GM19025 (cell line): ENCODE data around the gene ZW10.
"Not testable (repeated sequence)": the region's sequence is repeated elsewhere in the genome, so short reads cannot be mapped to it uniquely, and the experiment has no call there.

Source experiments
- ATAC-seq: cut with Tn5 transposase; IDR thresholded peaks from one replicate; pipeline ENCODE4 v1.9.1; 2021; ENCODE audit warnings: mild to moderate bottlenecking, low read depth, moderate library complexity; ENCODE audit not compliant: unreplicated experiment

ZW10 gene

GRCh38 chr11:113764527-113765219, 8.8 kb downstream of the ZW10 start:
- ATAC-seq: no peak

- not testable (repeated sequence) for ATAC-seq
These were observed 10.5 kb downstream of the ZW10 start for GRCh38 chr11:113763040-113763439.

DNA sequence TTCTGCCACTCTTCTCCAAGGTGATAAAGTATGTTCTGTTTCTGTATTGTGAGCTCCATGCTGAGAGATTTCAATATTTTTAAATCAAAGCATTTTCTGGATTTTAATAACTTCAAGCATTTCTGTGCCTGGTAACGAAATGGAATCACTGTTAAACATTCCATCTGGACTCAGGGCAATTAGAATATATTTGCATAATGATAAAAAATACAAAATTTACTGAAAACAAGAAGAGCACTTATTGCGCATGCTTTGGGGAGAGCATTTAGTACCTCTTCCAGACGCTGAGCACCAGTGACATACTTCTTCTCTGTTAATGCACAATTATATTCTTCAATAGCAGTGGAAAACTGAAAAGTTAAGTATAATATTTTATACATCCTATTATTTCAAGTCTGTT, 13.3 kb downstream of the ZW10 start:
- no peak for ATAC-seq

GRCh38 chr11:113752932-113753331, 20.6 kb downstream of the ZW10 start:
- ATAC-seq: no peak

DNA sequence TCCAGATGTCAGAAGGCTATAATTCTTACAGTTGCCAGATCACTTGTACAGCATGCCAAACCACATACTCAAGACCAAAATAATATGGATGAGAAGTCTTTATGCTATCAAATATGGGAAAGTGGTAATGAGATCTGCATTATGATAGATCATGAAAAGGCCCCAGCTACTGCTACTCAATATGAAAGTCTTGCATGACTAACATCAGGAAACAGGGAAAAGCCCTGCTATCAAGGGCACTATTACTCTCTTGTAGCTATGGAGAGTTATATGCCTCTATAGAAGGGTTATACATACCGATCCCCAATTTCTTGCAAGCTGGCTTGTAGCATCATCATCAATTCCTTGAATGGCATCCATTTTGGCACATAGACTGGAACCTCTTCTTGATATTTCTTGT, 37.2 kb downstream of the ZW10 start:
- no peak for ATAC-seq

GRCh38 chr11:113732092-113732491, 41.4 kb downstream of the ZW10 start:
- no peak for ATAC-seq

- no peak for ATAC-seq
These were observed 42.4 kb downstream of the ZW10 start for GRCh38 chr11:113730887-113731726.

- no peak for ATAC-seq
These were observed 44.0 kb downstream of the ZW10 start for GRCh38 chr11:113729456-113729855.

DNA sequence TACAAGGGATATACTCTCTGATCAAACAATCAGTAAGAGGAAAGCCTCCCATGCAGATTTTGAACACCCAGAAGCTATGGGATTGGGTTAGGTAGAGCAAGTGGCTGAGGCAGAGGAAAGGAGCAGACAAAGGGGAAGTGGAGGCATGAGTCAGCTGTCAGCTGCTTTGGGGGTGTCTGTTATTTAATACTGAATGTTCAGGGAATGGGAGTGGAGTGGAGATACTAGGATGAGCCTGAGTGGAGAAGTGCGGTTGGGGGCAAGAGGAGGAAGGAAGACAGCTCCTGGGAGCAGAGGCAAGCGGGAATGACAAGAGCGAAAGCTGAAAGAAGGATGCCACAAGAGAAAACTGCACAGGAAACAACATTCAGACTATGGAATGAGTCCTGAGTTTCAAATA, 44.7 kb downstream of the ZW10 start:
- no peak for ATAC-seq

- ATAC-seq: no peak
These were observed 47.6 kb downstream of the ZW10 start for GRCh38 chr11:113725913-113726312.

- no peak for ATAC-seq
These were observed 48.1 kb downstream of the ZW10 start for GRCh38 chr11:113725407-113725806.

GRCh38 chr11:113724778-113725177, 48.7 kb downstream of the ZW10 start:
- ATAC-seq: no peak

- ATAC-seq: no peak
These were observed 49.7 kb downstream of the ZW10 start for GRCh38 chr11:113723787-113724186.

GRCh38 chr11:113722934-113723333, 50.6 kb downstream of the ZW10 start:
- ATAC-seq: no peak

DNA sequence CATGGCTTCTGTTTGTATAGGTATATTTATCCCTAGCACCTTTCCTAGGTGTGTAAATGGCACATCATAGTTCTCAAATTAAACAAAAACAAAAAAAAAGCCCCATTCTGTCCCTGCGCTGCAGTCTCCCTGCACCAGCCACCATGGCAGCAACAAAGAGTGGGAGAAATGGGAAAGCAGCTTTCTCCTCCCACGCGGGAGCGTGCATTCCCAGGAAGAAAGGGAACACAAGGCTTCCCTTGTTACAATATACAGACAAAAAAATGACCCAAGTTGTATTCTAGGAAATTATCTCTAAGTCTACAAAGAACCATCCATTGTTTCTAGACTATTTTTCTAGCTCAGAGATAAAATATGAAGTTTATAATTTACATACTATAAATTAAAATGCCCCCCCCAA, 51.3 kb downstream of the ZW10 start:
- no peak for ATAC-seq

DNA sequence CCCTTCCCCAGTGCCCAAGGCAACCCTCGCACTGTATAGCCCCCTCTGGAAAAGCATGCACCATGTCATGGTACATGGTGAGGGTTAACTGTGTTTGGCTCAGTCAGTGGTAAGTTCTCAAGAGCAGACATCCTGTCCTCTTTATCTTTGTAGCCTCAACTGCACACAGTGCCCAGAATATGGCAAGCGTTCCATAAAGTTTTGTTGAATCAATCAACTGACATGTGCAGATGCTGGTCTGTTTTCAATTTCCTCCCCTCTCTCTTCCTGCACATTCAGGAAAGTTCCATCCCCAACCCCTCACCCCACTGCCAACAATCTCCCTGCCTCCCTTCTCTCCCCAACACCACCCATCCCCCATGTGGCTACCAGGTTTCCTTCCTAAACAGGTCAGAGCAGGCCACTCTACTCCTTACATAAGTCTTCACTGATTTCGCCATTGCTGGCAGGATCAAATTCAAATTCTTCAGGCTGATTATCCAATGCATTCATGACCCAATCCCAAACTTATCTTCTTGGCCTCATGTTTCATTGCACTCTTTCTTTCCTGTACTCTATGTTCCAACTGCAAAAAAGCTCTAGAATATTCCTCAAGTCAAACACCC, 51.9 kb downstream of the ZW10 start:
- no peak for ATAC-seq

GRCh38 chr11:113720478-113720877, 53.0 kb downstream of the ZW10 start:
- not testable (repeated sequence) for ATAC-seq

DNA sequence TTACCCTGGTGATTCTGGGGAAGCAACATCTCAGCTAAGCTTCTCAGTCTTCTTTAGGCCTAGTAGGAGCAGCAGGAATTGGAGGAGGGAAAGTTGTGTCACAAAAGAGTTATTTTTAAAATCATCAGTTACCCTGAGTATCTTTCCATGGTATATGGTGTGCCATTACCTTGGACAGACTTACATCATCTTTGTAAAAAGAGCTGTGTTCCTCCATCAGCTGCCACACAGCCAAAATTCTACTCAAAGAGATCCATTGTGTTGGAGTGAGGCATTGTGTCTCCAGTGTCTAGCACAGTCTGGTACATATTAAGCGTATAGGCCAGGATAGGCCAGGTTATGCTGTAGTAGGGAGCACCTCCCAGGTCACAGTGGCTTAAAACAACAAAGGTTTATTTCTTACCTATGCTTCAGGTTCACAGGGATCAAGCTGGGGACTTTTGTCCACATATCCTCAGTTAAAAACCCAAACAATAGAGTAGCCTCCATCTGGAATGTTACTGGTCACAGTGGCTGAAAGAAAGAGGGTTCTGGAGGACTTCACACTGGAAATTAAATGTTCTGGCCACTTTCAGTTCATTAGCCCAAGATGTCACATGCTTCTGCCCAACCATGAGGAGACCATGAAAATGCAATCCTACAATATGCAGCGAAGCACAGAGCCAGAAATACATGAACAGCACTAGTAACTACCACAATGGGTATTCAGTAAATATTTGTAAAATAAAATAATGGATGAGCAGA, 57.4 kb downstream of the ZW10 start:
- ATAC-seq: no peak

GRCh38 chr11:113715273-113715672, 58.2 kb downstream of the ZW10 start:
- no peak for ATAC-seq

GRCh38 chr11:113710989-113711388, 62.5 kb downstream of the ZW10 start:
- no peak for ATAC-seq
